HepG2 (cell line): ENCODE measurements around the gene GGNBP2. TPM values are rescaled to one million over a fixed set of nuclear protein-coding genes. Genes with fewer than 3 reads are reported as not detected.

ENCODE experiments used
- ATAC-seq: fragments of 200-7000 bp; cut with Tn5 transposase; 3 replicates; pipeline ENCODE4 v1.9.1; 2020; ENCODE audit warnings: mild to moderate bottlenecking, moderate library complexity
- BruUV-seq: library from RNA; stranded (reverse); fragments of 400-500 nt; replicated peaks from 2 replicates; lab custom pipeline; 2021; lab: Mats Ljungman, UMichigan
- CTCF ChIA-PET: fragments of 300-600 bp; formaldehyde crosslinking; extraction: SDS; loops from one replicate; lab custom pipeline; 2021; ENCODE audit warnings: low total read pairs, inconsistent platforms, low intra/inter-chr PET ratio; lab: Yijun Ruan, JAX
- POLR2A ChIA-PET: fragments of 350-600 bp; sonication (Branson Sonifier 250); formaldehyde crosslinking; loops from one replicate; lab custom pipeline; 2020; ENCODE audit warnings: antibody characterized with exemption, inconsistent platforms; lab: Yijun Ruan, JAX
- DNase-seq: peaks from one replicate; pipeline ENCODE4 v3.0.0-alpha.2; 2015; ENCODE audit warnings: low spot score
- FAIRE-seq: peaks from 3 replicates; lab custom pipeline; 2011; peaks lifted over from hg19 to GRCh38; lab: Jason Lieb, UNC
- H2AFZ ChIP-seq: one replicate; pipeline ENCODE4 v1.6.1; 2011; ENCODE audit warnings: low read length, inconsistent platforms
- H3K27ac ChIP-seq: fragments of 300-600 bp; 3 replicates; pipeline ENCODE4 v1.8.0; 2011; ENCODE audit warnings: mixed run types, mild to moderate bottlenecking, mixed read lengths, low read length, inconsistent platforms; ENCODE audit not compliant: insufficient read depth; ENCODE audit errors: extremely low read length
- H3K27me3 ChIP-seq, 2 experiments: fragments of 200-600 bp in 1 of 2; 2 replicates in 1 of 2; 3 replicates in 1 of 2; pipeline versions ENCODE4 v1.6.0 to v1.8.0; 2011; ENCODE audit warnings: low read length in 2 of 2, mild to moderate bottlenecking in 2 of 2, moderate library complexity in 2 of 2, inconsistent platforms in 1 of 2; ENCODE audit not compliant: insufficient read depth in 2 of 2, control insufficient read depth in 1 of 2
- H3K36me3 ChIP-seq, 2 experiments: fragments of 200-600 bp in 1 of 2; replicated peaks in 1 of 2; 2 replicates in 1 of 2; 3 replicates in 1 of 2; pipeline versions ENCODE4 v1.5.1 to v1.8.0; 2011; ENCODE audit warnings: low read length in 2 of 2, inconsistent platforms in 1 of 2; ENCODE audit not compliant: insufficient read depth in 2 of 2, control insufficient read depth in 1 of 2
- H3K4me1 ChIP-seq: 2 replicates; pipeline ENCODE4 v1.5.1; 2012; ENCODE audit warnings: low read length, inconsistent platforms; ENCODE audit not compliant: insufficient read depth
- H3K4me2 ChIP-seq: 2 replicates; pipeline ENCODE4 v1.6.0; 2011; ENCODE audit warnings: low read depth, low read length, inconsistent platforms
- H3K4me3 ChIP-seq, 3 experiments: fragments of 200-600 bp in 1 of 3; sonication (generic), shearing (Covaris generic) in 1 of 3; replicated peaks in 1 of 3; 2 replicates each; pipeline ENCODE4 v1.5.1; 2011 to 2016; ENCODE audit warnings: low read length in 3 of 3, inconsistent platforms in 2 of 3, low read depth in 2 of 3, mild to moderate bottlenecking in 2 of 3, control low read depth in 1 of 3, mixed read lengths in 1 of 3; ENCODE audit not compliant: insufficient read depth in 1 of 3
- H3K79me2 ChIP-seq: one replicate; pipeline ENCODE4 v1.6.1; 2011; ENCODE audit warnings: low read length, inconsistent platforms; ENCODE audit not compliant: insufficient read depth
- H3K9ac ChIP-seq: 2 replicates; pipeline ENCODE4 v1.6.0; 2011; ENCODE audit warnings: mild to moderate bottlenecking, low read depth, low read length, inconsistent platforms; ENCODE audit not compliant: insufficient read depth
- H3K9me3 ChIP-seq: 2 replicates; pipeline ENCODE4 v1.5.1; 2012; ENCODE audit warnings: mild to moderate bottlenecking, low read length
- H4K20me1 ChIP-seq: 2 replicates; pipeline ENCODE4 v1.6.0; 2011; ENCODE audit warnings: inconsistent platforms, mild to moderate bottlenecking, low read length, moderate library complexity; ENCODE audit not compliant: insufficient read depth
- CAMTA2 ChIP-seq: sonication (generic); formaldehyde crosslinking; IDR thresholded peaks from 2 replicates; pipeline ENCODE4 v1.4.0; 2020; ENCODE audit warnings: mild to moderate bottlenecking, missing genetic modification reagents, borderline replicate concordance
- MIER2 ChIP-seq: IDR thresholded peaks from 2 replicates; pipeline ENCODE4 v1.6.1; 2016; ENCODE audit warnings: missing biosample characterization, missing genetic modification reagents
- NFYB ChIP-seq: sonication (generic); formaldehyde crosslinking; IDR thresholded peaks from 2 replicates; pipeline ENCODE4 v1.4.0; 2020; ENCODE audit warnings: missing genetic modification reagents
- PHF5A ChIP-seq: IDR thresholded peaks from one replicate; pipeline ENCODE4 v1.6.1; 2018; ENCODE audit warnings: low read depth, missing genetic modification reagents; ENCODE audit not compliant: unreplicated experiment
- PRMT3 ChIP-seq: sonication (generic); formaldehyde crosslinking; IDR thresholded peaks from 2 replicates; pipeline ENCODE4 v1.8.1; 2022; ENCODE audit warnings: low read depth, mild to moderate bottlenecking, moderate library complexity, missing genetic modification reagents, borderline replicate concordance
- SMARCC2 ChIP-seq: fragments of 450-650 bp; IDR thresholded peaks from 2 replicates; pipeline ENCODE4 v1.6.1; 2017; ENCODE audit warnings: antibody characterized with exemption, mild to moderate bottlenecking
- SMYD3 ChIP-seq: sonication (generic); formaldehyde crosslinking; IDR thresholded peaks from 2 replicates; pipeline ENCODE4 v1.8.1; 2023; ENCODE audit warnings: mild to moderate bottlenecking, missing genetic modification reagents
- SRSF4 ChIP-seq: fragments of 200-400 bp; formaldehyde crosslinking; IDR thresholded peaks from one replicate; pipeline ENCODE4 v1.6.1; 2018; ENCODE audit warnings: mild to moderate bottlenecking, low read depth, low read length, moderate library complexity; ENCODE audit not compliant: poor library complexity, severe bottlenecking
- SRSF9 ChIP-seq: fragments of 200-400 bp; formaldehyde crosslinking; IDR thresholded peaks from 2 replicates; pipeline ENCODE4 v1.6.1; 2018; ENCODE audit warnings: borderline replicate concordance, mild to moderate bottlenecking, low read depth, low read length; ENCODE audit not compliant: insufficient read depth, poor library complexity, severe bottlenecking
- ZNF350 ChIP-seq: sonication (generic); formaldehyde crosslinking; IDR thresholded peaks from 2 replicates; pipeline ENCODE4 v1.4.0; 2020; ENCODE audit warnings: mild to moderate bottlenecking, low read depth, missing genetic modification reagents, borderline replicate concordance
- ZNF446 ChIP-seq: sonication (generic); formaldehyde crosslinking; IDR thresholded peaks from 2 replicates; pipeline ENCODE4 v1.5.0; 2020; ENCODE audit warnings: mild to moderate bottlenecking, missing genetic modification reagents
- ZNF709 ChIP-seq: sonication (generic); formaldehyde crosslinking; IDR thresholded peaks from 2 replicates; pipeline ENCODE4 v1.5.0; 2020; ENCODE audit warnings: mild to moderate bottlenecking, missing genetic modification reagents
- ZNF766 ChIP-seq: sonication (generic); formaldehyde crosslinking; IDR thresholded peaks from 2 replicates; pipeline ENCODE4 v1.5.0; 2020; ENCODE audit warnings: missing genetic modification reagents, borderline replicate concordance
- WGBS: methylation state at CpG from one replicate; pipeline ENCODE4 v1.1.6; 2017; ENCODE audit warnings: low lambda C conversion rate; 5-methylcytosine and 5-hydroxymethylcytosine counted together
- in situ Hi-C: cut with HindIII; loops from 2 replicates; pipeline ENCODE4 v1.10.0; 2017; ENCODE audit warnings: low pct_unique_long_range_greater_than_20kb; ENCODE audit not compliant: extremely low pct_ligation_motif_present
- intact Hi-C: fragments of 100-400 bp; cut with micrococcal nuclease; formaldehyde crosslinking; loops from one replicate; pipeline ENCODE4 v1.10.0; 2022; ENCODE audit not compliant: unreplicated experiment
- polyA plus RNA-seq, 8 experiments: library from polyadenylated mRNA; depleted of rRNA in 3 of 8; stranded (reverse) in 7 of 8; unstranded in 1 of 8; fragments of >200 nt; fragmentation: Illumina TruSeq in 4 of 8; extraction: Trizol in 4 of 8; gene quantifications; 2 replicates each; pipeline versions ENCODE4 v1.2.1 to v1.2.3, GENCODE V29; 2011 to 2016; ENCODE audit warnings: low read depth in 4 of 8, missing spikeins in 1 of 8, mixed read lengths in 1 of 8; ENCODE audit not compliant: insufficient read depth in 1 of 8
- total RNA-seq, 5 experiments: library from RNA; depleted of rRNA; stranded (reverse); fragments of >200 nt; fragmentation: Illumina TruSeq; extraction: Trizol; gene quantifications; 2 replicates each; pipeline ENCODE4 v1.2.3, GENCODE V29; 2016; ENCODE audit warnings: low read depth in 1 of 5
- TF ChIP-seq, protein P1 (sequence below): sonication (generic); formaldehyde crosslinking; IDR thresholded peaks from 2 replicates; pipeline ENCODE4 v1.5.0; 2020; ENCODE audit warnings: missing genetic modification reagents
- TF ChIP-seq, protein P2 (sequence below): sonication (generic); formaldehyde crosslinking; IDR thresholded peaks from 2 replicates; pipeline ENCODE4 v1.4.0; 2020; ENCODE audit warnings: missing genetic modification reagents
- TF ChIP-seq, protein P3 (sequence below): sonication (generic); formaldehyde crosslinking; IDR thresholded peaks from 2 replicates; pipeline ENCODE4 v1.4.0; 2020; ENCODE audit warnings: mild to moderate bottlenecking, missing genetic modification reagents, borderline replicate concordance
- TF ChIP-seq, protein P4 (sequence below): IDR thresholded peaks from 2 replicates; pipeline ENCODE4 v1.6.1; 2016; ENCODE audit warnings: missing genetic modification reagents, missing compliant biosample characterization

Gene GGNBP2
- total and polyA plus RNA-seq, 2 of the 13 experiments (the other 11 are each of a cell fraction or from before 2014, with no cell fraction given), result 53.3 to 84.2 TPM

DNA sequence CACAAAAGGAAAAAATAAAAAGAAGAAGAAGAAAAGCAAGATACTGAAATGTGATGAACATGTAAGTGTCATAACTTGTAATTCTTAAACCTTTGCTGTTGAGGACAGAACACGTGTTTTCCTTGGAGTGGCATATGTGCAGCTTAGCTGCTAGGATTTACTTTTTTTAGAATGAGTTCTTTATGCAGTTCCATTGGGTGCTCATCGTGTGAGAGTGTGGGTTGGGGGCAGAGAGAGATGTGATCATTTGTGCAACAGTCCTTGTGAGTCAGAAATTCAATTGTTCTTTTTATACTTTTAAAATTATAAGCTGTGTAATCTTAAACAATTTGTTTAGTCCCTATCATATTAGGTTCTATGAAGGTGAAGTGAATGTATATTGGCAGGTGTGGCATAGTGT lies 41.4 kb downstream of the GGNBP2 start (continued):
- TF ChIP-seq, protein P1, sequence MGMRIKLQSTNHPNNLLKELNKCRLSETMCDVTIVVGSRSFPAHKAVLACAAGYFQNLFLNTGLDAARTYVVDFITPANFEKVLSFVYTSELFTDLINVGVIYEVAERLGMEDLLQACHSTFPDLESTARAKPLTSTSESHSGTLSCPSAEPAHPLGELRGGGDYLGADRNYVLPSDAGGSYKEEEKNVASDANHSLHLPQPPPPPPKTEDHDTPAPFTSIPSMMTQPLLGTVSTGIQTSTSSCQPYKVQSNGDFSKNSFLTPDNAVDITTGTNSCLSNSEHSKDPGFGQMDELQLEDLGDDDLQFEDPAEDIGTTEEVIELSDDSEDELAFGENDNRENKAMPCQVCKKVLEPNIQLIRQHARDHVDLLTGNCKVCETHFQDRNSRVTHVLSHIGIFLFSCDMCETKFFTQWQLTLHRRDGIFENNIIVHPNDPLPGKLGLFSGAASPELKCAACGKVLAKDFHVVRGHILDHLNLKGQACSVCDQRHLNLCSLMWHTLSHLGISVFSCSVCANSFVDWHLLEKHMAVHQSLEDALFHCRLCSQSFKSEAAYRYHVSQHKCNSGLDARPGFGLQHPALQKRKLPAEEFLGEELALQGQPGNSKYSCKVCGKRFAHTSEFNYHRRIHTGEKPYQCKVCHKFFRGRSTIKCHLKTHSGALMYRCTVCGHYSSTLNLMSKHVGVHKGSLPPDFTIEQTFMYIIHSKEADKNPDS (CRISPR knock-in tag), result no peak
- TF ChIP-seq, protein P2, sequence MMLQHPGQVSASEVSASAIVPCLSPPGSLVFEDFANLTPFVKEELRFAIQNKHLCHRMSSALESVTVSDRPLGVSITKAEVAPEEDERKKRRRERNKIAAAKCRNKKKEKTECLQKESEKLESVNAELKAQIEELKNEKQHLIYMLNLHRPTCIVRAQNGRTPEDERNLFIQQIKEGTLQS, result no peak
- no peak for TF ChIP-seq NFYB (CRISPR knock-in tag)
- TF ChIP-seq ZNF709 (CRISPR knock-in tag), result no peak
- TF ChIP-seq ZNF350 (CRISPR knock-in tag), result no peak
- TF ChIP-seq SMYD3 (CRISPR knock-in tag), result no peak

DNA sequence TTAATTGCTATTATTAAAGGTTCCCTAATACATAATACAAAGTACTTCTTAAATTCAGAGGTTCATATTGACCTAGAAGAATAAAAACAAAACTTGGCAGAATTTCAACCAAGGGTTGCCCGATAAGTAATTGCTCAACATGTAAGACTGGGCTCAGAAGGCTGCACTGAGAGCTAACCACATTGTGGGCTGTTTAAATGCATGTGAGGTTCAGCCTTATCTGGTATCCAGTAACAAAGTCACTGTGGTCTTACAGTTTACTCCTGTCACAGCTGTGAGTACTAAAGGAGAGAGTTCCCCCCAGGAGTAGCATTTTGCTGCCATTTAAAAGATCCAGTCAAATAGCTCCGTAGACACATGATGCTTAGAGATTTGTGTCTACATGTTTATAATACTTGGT lies 45.4 kb downstream of the GGNBP2 start:
- peaks cover 25% of the 10 kb centered on the region for H3K4me1 ChIP-seq
- DNase-seq, result no peak
- WGBS, result 94% methylated on average over 2 of the region's 2 CpGs
- ChIA-PET POLR2A (interaction anchor here (2.0 kb wide), 1 partner anchor 11 kb away, joined by 6 read pairs; the partner anchor contains the start of gene MRM1), CTCF (no interaction called here)
- no peaks in the 10 kb centered on the region for H4K20me1 ChIP-seq
- H3K79me2 ChIP-seq, result peaks cover 15% of the 10 kb centered on the region
- no TSS peak for BruUV-seq
- intact Hi-C loops (loop anchor here (5.0 kb wide), 1 partner anchor 43 kb away; no protein-coding TSS in a partner anchor), in situ Hi-C loops (no loop called here)
- no peak overlapping the region for H3K9ac ChIP-seq
- H3K4me2 ChIP-seq, result no peak overlapping the region
- peaks cover 12 to 38% of the 10 kb centered on the region in 2 experiments for H3K36me3 ChIP-seq
- no peak overlapping the region for H2AFZ ChIP-seq
- no peaks in the 10 kb centered on the region; a peak in 1 of 5 replicates for H3K27me3 ChIP-seq
- no peak overlapping the region for H3K4me3 ChIP-seq
- no peak for FAIRE-seq
- H3K27ac ChIP-seq, result no peak overlapping the region
- H3K9me3 ChIP-seq, result no peaks in the 10 kb centered on the region
- no peak for ATAC-seq
- TF ChIP-seq ZNF446 (CRISPR knock-in tag), result no peak
- no peak for TF ChIP-seq ZNF766 (CRISPR knock-in tag)
- no peak for TF ChIP-seq SMARCC2
- TF ChIP-seq, protein P3, sequence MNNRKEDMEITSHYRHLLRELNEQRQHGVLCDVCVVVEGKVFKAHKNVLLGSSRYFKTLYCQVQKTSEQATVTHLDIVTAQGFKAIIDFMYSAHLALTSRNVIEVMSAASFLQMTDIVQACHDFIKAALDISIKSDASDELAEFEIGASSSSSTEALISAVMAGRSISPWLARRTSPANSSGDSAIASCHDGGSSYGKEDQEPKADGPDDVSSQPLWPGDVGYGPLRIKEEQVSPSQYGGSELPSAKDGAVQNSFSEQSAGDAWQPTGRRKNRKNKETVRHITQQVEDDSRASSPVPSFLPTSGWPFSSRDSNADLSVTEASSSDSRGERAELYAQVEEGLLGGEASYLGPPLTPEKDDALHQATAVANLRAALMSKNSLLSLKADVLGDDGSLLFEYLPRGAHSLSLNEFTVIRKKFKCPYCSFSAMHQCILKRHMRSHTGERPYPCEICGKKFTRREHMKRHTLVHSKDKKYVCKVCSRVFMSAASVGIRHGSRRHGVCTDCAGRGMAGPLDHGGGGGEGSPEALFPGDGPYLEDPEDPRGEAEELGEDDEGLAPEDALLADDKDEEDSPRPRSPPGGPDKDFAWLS (CRISPR knock-in tag), result no peak
- no peak for TF ChIP-seq SRSF4
- no peak for TF ChIP-seq PHF5A (CRISPR knock-in tag)
- no peak for TF ChIP-seq SRSF9
- TF ChIP-seq, protein P4, sequence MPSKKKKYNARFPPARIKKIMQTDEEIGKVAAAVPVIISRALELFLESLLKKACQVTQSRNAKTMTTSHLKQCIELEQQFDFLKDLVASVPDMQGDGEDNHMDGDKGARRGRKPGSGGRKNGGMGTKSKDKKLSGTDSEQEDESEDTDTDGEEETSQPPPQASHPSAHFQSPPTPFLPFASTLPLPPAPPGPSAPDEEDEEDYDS, result no peak
- TF ChIP-seq PRMT3 (CRISPR knock-in tag), result no peak
- TF ChIP-seq MIER2 (CRISPR knock-in tag), result no peak
- TF ChIP-seq CAMTA2 (CRISPR knock-in tag), result no peak
